HAP-1 (cell line): ENCODE data around the gene ECSCR.

Experiments
- DNase-seq, 2 experiments: peaks; one replicate each; pipeline ENCODE4 v3.0.0-alpha.2; 2016 to 2020; ENCODE audit warnings: low spot score in 2 of 2
- H3K27me3 ChIP-seq: fragments of 250-450 bp; sonication (Bioruptor Pico); 2 replicates; pipeline ENCODE4 v1.5.1; 2020; ENCODE audit warnings: low read depth, mild to moderate bottlenecking, moderate library complexity
- H3K36me3 ChIP-seq: fragments of 250-450 bp; sonication (Bioruptor Pico); replicated peaks from 2 replicates; pipeline ENCODE4 v1.5.1; 2020; ENCODE audit warnings: mild to moderate bottlenecking
- H3K4me1 ChIP-seq: fragments of 250-450 bp; sonication (Bioruptor Pico); 2 replicates; pipeline ENCODE4 v1.5.1; 2020; ENCODE audit warnings: mild to moderate bottlenecking
- H3K4me3 ChIP-seq: fragments of 250-450 bp; sonication (Bioruptor Pico); 2 replicates; pipeline ENCODE4 v1.5.1; 2020; ENCODE audit warnings: mild to moderate bottlenecking, moderate library complexity
- H3K9me3 ChIP-seq: fragments of 250-450 bp; sonication (Bioruptor Pico); 2 replicates; pipeline ENCODE4 v1.5.1; 2020; ENCODE audit warnings: mild to moderate bottlenecking, moderate library complexity
- in situ Hi-C: fragments of 300-500 bp; cut with MboI; formaldehyde crosslinking; loops from 3 replicates; pipeline ENCODE4 v1.14.3; 2020; ENCODE audit warnings: low sequenced_read_pairs, inconsistent platforms, mixed read lengths

The ECSCR gene

DNA sequence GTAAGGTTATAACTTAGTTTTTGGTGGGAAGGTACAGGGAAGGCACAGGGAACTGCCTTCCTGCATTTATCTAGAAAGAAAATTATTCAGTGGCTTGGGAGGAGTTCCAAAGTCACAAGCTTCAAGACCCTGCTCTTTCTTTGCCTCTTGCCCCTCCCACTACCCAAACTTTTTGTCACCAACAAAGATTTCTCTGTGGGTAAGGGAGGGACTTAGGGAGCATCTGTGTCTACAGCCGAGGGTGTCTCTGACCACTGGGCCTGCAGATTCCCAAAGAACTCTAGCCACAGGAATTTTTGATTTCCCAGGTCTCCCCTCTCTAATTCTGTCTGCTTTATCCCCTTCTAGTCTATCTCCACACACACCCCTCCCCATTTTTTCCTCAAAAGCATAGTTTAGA is 2.1 kb downstream of the ECSCR start:
- no peaks in the 10 kb centered on the region for H3K27me3 ChIP-seq
- H3K36me3 ChIP-seq = no peaks in the 10 kb centered on the region
- in situ Hi-C loops = no loop called here
- no peaks in the 10 kb centered on the region for H3K9me3 ChIP-seq
- no peak for DNase-seq
- no peak overlapping the region for H3K4me3 ChIP-seq
- H3K4me1 ChIP-seq = no peaks in the 10 kb centered on the region

DNA sequence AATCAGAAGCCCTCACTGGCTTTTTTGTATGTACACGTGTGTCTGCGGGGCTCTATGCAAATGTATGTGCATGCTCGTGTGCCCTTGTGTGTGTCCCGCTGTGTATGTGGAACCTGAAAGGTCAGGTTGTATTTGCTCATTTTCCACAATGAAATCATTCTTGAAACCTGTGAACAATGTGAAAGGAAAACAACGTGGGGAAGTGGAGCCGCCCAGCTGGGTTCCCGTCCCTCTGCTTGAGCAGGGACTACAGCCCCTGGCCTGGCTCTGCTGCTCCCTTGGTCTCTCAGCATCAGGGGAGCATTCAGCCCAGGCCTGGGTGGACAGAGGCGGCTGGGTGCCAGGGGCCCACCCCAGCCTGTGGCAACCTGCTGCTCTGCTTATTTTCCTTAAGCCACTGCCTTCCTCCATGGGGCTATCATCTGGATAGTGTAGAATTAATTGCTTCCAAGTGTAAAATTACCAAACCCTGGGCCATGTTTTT is 3.0 kb downstream of the ECSCR start:
- no peaks in the 10 kb centered on the region for H3K36me3 ChIP-seq
- no peaks in the 10 kb centered on the region for H3K9me3 ChIP-seq
- no peak for DNase-seq
- in situ Hi-C loops = no loop called here
- no peak overlapping the region for H3K4me3 ChIP-seq
- no peaks in the 10 kb centered on the region for H3K4me1 ChIP-seq
- H3K27me3 ChIP-seq = no peaks in the 10 kb centered on the region

DNA sequence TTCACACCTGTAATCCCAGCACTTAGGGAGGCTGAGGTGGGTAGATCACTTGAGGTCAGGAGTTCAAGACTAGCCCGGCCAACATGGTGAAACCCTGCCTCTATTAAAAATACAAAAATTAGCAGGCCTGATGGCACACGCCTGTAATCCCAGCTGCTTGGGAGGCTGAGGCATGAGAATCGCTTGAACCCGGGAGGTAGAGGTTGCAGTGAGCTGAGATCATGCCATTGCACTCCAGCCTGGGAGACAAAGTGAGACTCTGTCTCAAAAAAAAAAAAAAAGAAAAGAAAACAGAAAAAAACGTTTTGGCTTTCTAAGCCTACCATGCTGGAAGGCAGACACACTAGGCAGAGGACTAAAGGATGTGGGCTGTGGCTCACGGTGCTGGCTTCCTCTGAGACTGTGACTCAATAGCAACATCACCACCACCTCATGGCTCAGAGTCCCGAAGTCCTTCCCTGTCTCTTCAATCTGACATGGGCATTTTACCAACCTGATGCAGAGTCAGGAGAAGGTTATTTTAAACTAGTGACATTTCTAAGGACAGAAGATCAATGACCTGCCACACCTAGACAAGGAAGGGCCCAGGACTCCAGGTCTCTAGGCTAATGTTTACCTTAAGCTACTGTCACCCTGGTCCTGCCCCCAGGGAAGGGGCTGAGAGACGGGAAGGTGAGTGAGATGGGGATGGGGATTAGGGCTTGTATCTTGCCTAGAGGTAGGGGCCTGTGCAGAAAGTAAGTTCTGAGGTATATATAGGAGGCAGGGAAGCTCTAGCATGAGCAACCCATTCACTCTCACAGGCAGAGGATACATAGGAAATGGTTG is 3.7 kb downstream of the ECSCR start:
- Histone ChIP-seq H3K9me3 (no peaks in the 10 kb centered on the region), H3K36me3 (no peaks in the 10 kb centered on the region), H3K4me1 (no peaks in the 10 kb centered on the region), H3K4me3 (no peak overlapping the region), H3K27me3 (no peaks in the 10 kb centered on the region)
- no peak for DNase-seq
- in situ Hi-C loops = no loop called here

DNA sequence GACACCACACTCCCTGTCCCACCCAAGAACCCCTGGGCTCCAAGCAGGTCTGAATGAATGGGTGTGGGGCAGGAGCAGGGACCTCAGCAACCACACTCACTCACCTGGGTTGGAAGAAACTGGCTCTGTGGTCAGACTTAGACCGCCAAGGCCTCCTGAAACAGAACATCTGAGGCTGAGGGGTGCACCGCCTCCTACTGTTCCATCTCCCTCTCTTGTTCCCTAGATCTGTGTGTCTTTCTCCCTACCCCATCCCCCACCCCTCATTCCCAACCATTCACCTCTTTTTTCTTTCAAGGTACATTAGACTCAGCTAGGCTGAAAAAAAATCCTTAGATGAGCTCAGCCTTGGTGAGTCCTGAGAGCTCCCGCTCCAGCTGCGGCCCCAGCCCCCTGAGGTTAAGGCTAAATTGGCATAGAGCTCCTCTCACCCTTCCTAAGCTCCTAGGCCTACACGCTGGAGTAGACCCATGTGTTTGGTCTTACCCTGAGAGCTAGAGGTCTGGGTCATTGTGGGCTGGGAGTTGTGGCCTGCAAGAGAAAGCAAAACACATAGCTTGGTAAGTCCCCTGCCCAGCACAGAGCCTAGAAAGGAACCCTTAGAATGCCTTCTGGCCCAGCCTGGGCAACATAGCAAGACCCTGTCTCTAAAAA is 4.8 kb downstream of the ECSCR start:
- Histone ChIP-seq H3K27me3 (no peaks in the 10 kb centered on the region), H3K36me3 (no peaks in the 10 kb centered on the region), H3K4me3 (no peak overlapping the region), H3K4me1 (no peaks in the 10 kb centered on the region), H3K9me3 (no peaks in the 10 kb centered on the region)
- in situ Hi-C loops = no loop called here
- no peak for DNase-seq

DNA sequence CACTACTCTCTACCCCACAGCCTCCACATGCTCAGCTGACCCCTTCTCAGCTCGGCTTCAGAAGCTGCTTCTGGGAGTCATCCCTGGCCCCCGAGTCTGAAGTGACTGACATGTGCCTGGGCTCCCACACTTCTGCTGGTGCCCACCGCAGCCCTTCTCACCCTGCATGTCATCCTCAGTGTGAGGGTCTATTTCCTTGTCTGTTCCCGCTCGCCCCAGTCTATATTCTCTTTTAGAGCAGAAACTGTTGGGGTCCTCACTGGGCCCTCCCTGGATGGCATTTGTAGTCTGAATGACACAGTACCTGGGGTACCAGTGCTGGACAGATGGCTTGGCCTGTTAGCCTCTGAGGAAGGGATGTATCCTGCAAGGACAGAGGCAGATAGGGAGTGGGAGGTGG is 5.3 kb downstream of the ECSCR start:
- Histone ChIP-seq H3K27me3 (no peaks in the 10 kb centered on the region), H3K4me1 (no peaks in the 10 kb centered on the region), H3K4me3 (no peak overlapping the region), H3K9me3 (no peaks in the 10 kb centered on the region), H3K36me3 (no peaks in the 10 kb centered on the region)
- no peak for DNase-seq
- in situ Hi-C loops = no loop called here

DNA sequence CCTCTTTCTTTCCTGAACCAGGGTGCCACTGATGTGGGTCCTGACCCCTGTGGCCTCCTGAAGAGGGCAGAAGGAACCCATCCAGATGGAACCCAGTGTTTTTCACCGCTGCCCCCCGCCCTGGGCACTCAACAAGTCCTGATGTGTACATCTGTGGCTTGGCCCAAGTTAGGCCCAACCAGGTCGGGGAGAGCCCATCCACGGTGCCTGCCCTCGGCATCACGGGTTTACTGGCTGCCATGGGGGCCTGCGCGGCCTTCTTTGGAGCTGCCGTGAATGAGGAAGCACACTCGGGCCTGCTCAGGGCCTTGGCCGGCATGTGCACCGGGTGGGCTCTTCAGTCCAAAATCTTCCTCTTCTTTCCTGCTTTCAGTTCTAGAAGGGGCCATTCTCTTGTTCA is 5.8 kb downstream of the ECSCR start:
- Histone ChIP-seq H3K36me3 (no peaks in the 10 kb centered on the region), H3K27me3 (no peaks in the 10 kb centered on the region), H3K4me3 (no peak overlapping the region), H3K9me3 (no peaks in the 10 kb centered on the region), H3K4me1 (no peaks in the 10 kb centered on the region)
- no peak for DNase-seq
- in situ Hi-C loops = no loop called here

DNA sequence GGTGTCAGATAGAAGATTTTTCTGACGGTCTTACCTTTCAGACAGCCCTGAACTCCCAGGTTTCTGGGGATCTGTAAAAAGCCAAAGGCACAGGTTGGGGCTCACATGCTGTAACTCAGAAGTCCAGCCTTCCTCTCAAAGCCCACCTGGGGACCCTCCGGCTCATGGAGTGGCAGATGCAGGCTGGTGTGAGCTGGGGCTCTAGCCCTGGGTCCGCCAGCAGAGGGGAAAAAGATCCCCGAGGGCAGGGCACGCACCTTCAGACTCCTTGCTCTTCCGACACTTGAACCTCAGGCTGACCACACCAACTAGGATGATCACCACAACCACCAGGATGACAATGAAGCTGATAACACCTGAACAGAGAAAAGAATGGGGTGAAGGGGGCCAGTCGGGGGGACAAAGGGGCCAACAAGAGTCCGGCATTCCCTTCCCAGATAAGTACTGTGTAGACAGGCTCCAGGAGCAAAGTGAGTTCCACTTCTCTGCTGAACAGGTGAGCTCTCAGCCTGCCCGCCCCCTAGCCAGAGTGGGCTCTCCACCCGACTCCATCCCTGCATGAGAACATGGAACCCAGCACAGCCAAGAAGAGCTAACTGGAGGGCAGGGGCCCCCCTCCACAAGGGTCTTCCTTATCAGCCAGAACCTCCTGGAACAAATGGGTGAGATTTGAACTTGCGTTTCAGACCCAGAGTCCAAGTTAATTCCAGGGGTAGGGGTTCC is 7.8 kb downstream of the ECSCR start:
- DNase-seq = no peak
- in situ Hi-C loops = no loop called here
- H3K4me1 ChIP-seq = no peaks in the 10 kb centered on the region
- H3K36me3 ChIP-seq = no peaks in the 10 kb centered on the region
- no peaks in the 10 kb centered on the region for H3K9me3 ChIP-seq
- no peak overlapping the region for H3K4me3 ChIP-seq
- H3K27me3 ChIP-seq = no peaks in the 10 kb centered on the region

DNA sequence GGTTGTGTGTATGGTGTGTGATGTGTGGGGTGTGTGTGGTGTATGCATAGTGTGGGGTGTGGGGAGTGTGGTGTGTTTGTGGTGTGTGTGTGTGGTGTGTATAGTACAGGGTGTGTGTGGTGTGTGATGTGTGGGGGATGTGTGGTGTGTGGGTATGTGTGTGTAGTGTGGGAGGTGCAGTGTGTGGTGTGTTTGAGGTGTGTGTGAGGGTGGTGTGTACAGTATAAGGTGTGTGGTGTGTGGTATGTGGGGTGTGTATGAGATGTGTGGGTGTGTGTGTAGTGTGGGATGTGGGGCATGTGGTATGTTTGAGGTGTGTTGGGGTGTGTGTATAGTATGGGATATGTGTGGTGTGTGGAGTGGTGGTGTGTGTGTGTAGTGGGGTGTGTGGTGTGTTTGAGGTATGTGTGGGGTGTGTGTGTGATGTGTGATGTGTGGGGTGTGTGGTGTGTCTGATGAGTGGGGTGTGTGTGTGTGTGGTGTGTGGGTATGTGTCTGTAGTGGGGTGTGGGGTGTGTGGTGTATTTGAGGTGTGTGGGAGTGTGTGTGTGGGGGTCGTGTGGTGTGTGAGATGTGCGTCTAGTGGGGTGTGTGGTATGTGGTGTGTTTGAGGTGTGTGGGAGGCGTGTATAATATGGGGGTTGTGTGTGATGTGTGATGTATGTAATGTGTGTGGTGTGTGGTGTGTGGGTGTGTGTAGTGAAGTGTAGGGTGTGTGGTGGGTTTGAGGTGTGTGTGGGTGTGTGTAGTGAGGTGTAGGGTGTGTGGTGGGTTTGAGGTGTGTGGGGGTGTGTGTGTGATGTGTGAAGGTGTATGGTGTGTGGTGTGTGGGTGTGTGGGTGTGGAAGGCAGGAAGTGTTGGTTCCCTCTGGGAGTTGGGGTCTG is 8.6 kb downstream of the ECSCR start:
- Histone ChIP-seq H3K9me3 (no peaks in the 10 kb centered on the region), H3K36me3 (no peaks in the 10 kb centered on the region), H3K27me3 (no peaks in the 10 kb centered on the region), H3K4me1 (no peaks in the 10 kb centered on the region), H3K4me3 (no peak overlapping the region)
- no peak for DNase-seq
- in situ Hi-C loops = no loop called here

DNA sequence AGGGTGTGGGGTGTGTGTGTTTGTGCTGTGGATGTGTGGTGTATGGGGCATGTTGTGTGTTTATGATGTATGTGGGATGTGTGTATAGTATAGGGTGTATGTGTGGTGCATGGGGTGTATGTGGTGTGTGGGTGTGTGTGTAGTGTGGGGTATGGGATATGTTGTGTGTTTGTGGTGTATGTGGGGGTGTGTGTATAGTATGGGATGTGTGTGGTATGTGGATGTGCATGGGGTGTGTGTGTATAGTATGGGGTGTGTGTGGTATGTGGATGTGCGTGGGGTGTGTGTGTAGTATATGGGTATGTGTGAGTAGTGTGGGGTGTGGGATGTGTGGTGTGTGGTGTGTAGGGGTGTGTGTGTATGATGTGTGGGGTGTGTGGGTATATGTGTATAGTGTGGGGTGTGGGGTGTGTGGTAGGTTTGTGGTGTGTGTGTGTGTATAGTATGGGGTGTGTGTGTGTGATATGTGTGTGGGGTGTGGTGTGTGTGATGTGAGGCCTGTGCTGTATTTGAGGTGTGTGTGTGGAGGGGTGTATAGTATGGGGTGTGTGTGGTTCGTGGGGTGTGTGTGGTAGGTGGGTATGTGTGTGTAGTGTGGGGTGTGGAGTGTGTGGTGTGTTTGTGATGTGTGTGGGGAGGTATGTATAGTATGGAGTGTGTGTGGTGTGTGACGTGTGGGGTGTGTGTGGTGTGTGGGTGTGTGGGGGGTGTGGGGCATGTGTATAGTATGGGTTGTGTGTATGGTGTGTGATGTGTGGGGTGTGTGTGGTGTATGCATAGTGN is 10.5 kb downstream of the ECSCR start:
- in situ Hi-C loops = no loop called here

DNA sequence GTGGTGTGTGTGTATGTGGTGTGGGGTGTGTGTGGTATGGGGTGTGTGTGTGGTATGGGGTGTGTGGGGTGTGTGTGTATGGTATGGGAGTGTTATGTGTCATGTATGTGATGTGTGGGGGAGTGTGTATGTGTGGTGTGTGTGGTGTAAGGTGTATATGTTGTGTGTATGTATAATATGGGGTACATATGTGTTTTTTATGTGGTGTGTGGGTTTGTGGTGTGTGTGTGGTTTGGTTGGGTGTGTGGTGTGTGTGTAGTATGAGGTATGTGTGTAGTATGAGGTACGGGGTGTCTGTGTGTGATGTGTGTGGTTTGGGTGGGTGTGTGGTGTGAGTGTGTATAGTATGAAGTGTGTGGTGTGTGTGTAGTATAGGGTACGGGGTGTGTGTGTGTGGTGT is 11.4 kb downstream of the ECSCR start:
- Histone ChIP-seq H3K4me1 (no peaks in the 10 kb centered on the region), H3K9me3 (no peaks in the 10 kb centered on the region), H3K36me3 (no peaks in the 10 kb centered on the region), H3K27me3 (no peaks in the 10 kb centered on the region), H3K4me3 (no peak overlapping the region)
- in situ Hi-C loops = no loop called here
- no peak for DNase-seq

More for the DNA sequence above, 10.5 kb downstream of the ECSCR start:
- no peaks in the 10 kb centered on the region for H3K9me3 ChIP-seq
- H3K36me3 ChIP-seq = no peaks in the 10 kb centered on the region
- no peak overlapping the region for H3K4me3 ChIP-seq
- no peaks in the 10 kb centered on the region for H3K27me3 ChIP-seq
- no peak for DNase-seq
- H3K4me1 ChIP-seq = no peaks in the 10 kb centered on the region

DNA sequence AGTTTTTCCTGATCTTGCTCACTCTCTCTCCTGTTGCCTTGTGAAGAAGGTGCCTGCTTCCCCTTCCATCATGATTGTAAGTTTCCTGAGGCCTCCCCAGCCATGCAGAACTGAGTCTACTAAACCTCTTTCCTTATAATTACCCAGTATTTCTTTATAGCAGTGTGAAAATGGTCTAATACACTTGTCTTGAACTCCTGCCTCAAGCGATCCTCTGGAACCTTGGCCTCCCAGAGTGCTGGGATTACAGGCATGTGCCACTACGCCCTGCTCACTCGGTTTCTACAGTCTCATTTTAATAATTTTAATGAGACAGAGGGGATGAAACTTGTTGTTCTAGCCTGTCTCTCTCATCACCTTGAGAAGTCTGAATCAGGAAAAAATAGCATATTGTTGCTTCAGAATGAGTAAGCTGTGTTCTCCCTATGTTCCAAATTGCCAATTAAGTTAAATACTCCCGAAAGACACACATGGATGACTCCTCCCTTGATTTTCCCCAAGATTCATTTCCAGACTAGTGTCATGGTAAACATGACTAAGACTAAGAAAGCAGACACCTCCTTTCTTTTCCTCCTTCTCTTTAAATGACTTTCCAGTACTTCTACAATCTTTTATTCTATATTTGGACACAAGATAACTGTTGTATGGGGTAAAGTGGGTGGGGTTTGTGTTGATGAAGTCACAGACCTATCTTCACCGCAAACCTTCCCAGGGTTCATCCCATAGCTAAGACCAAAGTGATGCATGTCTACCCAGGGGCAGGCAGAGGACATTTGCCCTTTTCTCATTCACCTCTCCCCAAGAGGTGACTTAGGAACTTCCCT is 15.4 kb downstream of the ECSCR start:
- in situ Hi-C loops = no loop called here
- Histone ChIP-seq H3K27me3 (peaks cover 3% of the 10 kb centered on the region; the same call in 1 of the 2 replicates), H3K36me3 (no peaks in the 10 kb centered on the region), H3K4me1 (no peaks in the 10 kb centered on the region), H3K9me3 (no peaks in the 10 kb centered on the region), H3K4me3 (no peak overlapping the region)
- no peak for DNase-seq
